Measurements from ENCODE around the gene EPB41.
"Not testable (repeated sequence)": the region's sequence is repeated elsewhere in the genome, so short reads cannot be mapped to it uniquely, and the experiment has no call there.

The EPB41 gene

DNA sequence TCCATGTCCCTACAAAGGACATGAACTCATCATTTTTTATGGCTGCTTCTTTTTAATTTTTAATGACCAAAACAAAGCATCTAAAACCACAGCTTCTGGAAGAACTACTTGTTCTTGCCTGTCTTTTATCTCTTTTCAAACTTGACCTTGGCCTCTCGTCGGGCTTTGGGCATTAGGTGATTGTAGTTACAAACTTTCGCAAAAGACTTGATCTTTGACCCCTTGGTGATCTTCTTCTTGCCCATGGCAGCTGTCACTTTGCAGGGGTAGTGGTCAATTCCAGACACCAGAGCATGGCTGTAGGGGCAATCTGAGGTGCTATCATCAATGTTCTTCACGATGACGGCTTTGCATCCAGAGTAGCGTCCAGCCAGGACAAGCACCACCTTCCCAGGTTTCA lies 67.8 kb downstream of the EPB41 start:
- DNase-seq: no peak
- ATAC-seq: no peak

DNA sequence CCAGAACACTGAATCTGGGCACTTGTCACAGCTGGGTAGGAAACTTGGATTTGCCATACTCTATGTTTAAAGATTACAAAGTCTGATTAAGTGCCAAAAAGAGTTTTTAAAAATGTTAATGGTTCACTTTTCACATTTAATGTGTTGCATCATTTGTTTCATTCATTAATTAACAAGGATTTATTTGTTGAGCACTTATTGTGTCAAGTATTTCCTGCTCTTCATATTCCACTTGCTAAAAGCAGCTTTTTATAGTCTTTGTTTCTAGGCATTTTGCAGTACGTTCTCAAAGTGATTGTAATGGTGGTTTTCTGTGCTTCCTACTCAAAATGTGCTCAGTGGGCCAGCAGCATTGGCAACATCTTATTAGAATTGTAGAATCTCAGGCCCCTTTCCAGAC lies 68.7 kb downstream of the EPB41 start:
- DNase-seq: no peak
- no peak for ATAC-seq

GRCh38 chr1:28983509-28984310 lies 69.3 kb downstream of the EPB41 start:
- DNase-seq: no peak
- ATAC-seq: no peak

DNA sequence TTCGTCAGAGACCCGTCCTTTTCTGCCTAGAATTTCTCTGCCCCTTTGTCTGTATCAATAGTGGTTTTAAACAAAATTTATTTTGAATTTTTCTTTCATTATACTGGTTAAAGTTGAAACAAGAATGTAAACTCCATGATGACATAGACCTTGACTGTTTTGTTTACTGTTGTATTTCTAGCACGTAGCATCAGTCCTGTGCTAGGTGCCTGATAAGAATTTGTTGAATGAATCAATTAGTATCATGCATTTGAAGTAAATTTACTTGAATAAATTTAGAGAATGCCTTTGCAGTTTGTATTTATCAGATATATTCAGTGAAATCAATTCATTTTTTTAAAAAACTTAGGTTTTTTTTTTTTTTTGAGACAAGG lies 69.9 kb downstream of the EPB41 start:
- DNase-seq (no peak), ATAC-seq (no peak)

DNA sequence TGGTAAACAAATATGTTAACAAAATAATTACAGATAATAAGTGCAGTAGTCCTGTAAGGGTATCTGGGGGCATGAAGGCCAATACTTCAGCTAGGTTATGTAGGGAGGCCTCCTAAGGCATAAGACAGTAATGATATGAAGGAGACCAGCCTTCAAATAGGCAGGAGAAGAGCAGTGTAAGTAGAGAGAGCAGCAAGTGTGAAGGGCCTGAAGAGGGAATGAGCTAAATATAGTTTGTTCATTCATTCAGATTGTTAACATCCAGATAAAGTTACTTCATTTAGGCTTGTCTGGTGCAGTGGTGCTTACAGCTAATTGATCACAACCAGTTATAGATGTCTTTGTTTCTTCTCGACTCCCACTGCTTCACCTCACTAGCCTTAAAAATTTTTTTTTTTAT lies 71.1 kb downstream of the EPB41 start:
- no peak for DNase-seq
- ATAC-seq: no peak

DNA sequence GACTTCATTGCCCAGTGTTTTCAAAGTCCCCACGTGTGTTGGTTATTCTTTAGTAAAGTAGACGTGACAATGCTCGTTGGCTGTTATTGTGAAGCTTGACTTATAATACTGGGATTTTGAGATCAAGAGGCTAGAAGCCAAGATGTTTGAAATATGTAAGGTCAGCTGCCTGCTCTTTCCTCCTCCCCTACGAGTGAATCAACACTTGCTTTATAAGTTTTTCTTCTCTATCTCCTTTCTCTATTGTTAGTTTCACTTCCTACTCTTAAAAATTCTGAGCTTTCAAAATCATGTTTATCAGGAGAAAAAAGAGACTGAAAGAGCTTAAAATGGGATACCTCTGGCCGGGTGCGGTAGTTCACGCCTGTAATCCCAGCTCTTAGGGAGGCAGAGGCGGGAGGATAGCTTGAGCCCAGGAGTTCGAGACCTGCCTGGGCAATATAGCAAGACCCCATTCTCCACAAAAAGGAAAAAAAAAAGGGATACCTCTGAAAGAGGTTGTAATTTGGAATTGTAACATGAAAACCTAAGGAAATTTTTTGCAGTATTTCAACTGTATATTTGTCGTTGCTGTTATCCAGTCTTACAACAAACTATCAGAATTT lies 72.0 kb downstream of the EPB41 start:
- no peak for ATAC-seq
- DNase-seq: no peak

DNA sequence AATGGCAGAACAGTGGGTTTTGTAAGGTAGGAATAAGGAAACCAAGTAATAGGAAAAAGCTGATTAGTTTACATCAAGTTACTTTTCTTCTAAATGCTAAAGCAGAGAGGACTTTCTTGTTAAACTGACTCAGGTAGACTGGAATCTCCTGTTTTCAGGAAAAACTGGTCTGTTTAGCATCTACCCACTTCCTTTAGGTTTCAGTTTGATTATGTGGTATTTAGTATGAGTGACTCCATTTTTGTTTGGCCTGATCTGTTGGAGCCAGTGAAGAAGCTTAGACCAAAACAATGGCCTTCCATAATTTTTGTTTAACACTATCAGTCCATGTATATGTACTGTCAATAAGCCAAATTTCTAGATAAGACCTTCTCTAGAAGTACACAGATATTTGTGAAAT lies 88.4 kb downstream of the EPB41 start:
- no peak for ATAC-seq
- no peak for DNase-seq

GRCh38 chr1:29004288-29004687 lies 89.9 kb downstream of the EPB41 start:
- DNase-seq: no peak
- ATAC-seq: no peak

GRCh38 chr1:29004798-29005197 lies 90.4 kb downstream of the EPB41 start:
- no peak for DNase-seq
- no peak for ATAC-seq

DNA sequence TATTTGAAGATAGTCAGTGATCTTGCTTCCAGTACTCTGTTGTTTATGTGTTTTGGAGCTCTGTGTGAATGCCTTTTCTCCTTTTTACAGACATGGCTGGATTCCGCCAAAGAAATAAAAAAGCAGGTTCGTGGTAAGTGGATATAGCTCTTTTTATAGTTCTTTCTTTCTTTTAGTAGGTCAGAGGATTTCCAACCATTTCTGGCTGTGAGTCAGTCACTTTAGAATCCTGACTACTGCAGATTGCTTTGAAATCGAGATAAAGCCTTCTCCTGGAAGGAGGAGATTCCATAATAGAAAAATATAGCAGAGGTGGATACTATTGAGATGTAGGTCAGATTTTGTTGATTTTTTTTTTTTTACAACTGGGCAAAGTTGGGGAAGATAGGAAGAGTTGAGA lies 97.4 kb downstream of the EPB41 start:
- DNase-seq (no peak), ATAC-seq (no peak)

DNA sequence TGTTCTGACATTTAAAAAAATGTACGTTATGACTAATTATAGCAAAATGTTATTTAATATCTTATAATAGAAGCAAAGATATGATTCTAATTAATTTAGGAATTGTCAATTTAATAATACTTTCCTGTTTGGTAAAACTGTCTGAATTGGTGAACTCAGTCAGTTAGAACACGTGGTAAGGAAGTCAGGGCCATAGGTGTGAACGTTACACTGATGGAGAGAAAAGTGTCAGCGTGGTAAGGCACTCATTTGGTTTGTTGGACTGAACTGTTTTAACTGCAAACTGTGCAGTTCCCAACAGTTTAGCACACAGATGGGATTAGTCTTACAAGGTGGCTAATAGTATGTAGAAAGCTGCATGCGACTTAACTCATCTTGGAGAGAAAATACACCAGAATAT lies 102.9 kb downstream of the EPB41 start:
- DNase-seq: no peak
- no peak for ATAC-seq

DNA sequence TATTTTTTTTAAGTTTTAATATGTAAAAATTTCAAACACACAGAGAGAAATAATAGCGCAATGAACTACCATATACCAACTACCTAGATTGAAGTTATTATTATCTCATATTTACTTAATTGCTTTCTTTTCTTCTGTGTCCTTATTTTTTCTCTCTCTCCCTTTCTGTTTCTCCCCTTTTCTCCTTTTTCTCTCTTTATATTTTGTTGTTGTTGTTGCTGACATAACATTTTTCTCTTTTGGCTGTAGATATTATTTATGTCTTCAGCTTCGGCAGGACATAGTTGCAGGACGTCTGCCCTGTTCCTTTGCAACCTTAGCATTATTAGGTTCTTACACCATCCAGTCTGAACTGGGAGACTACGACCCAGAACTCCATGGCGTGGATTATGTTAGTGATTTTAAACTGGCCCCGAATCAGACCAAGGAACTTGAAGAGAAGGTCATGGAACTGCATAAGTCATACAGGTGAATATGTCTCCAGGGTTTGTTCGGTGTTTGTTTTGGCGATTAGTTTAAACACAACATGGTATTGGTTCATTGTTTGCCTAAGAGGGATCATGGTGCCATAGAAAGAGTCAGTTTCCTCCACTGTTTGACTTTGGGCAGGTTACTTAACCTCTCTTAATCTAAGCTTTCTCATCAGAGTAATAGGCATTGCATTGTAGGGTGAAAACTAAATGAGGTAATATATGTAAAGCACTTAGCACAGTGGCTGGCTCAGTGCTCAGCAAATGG lies 103.8 kb downstream of the EPB41 start:
- ATAC-seq (no peak), DNase-seq (no peak)

DNA sequence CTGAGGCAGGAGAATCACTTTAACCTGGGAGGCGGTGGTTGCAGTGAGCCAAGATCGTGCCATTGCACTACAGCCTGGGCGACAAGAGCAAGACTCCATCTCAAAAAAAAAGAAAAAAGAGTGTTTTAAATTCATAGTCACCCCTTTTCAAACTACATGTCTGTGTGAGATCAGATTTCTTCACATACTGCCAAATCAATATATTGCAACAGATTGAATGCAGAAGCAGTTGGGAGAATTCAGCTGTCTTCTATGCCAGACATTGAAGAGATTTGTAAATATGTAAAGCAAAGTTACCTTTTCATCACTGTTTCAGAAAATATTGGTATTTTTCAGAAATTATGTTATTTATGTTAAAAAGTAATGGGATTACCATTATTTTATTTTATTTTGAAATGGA lies 108.3 kb downstream of the EPB41 start:
- no peak for DNase-seq
- no peak for ATAC-seq

GRCh38 chr1:29029667-29030066 lies 115.3 kb downstream of the EPB41 start:
- DNase-seq: no peak
- no peak for ATAC-seq

GRCh38 chr1:29032841-29033240 lies 118.5 kb downstream of the EPB41 start:
- no peak for DNase-seq
- ATAC-seq: no peak

- no peak for ATAC-seq
- DNase-seq: no peak
Measured at GRCh38 chr1:29033829-29034466, 119.6 kb downstream of the EPB41 start.

DNA sequence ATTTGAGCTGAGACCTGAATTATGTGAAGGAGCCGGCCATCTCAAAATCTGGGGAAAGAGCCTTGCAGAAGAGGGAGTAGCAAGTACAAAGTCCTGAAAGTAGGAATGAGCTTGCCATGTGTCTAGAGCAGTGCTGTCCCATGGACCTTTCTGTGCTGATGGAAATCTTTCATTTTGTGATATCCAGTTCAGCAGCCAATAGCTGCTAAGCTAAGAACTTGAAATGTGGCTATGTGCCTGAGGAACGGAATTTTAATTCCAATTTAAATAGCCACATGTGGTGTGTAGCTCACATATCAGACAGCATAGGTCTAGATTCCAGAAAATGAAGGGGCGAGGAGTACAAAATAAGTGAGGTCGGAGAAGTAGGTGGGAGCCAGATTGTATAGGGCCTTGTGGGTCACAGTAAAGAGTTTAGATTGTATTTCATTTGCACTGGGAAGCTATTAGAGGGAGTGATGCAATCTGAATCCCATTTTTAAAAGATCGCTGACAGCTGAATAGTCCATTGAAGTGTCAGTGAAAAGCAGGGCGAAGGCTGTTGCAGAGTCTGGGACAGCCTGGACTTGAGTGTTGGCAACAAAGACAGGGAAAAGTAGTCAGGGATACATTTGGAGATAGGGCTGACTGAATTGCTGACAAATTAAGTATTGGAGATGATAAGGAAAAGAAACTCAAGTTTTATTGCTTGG lies 129.1 kb downstream of the EPB41 start:
- ATAC-seq (no peak), DNase-seq (no peak)

GRCh38 chr1:29044010-29044409 lies 129.6 kb downstream of the EPB41 start:
- DNase-seq (no peak), ATAC-seq (no peak)

DNA sequence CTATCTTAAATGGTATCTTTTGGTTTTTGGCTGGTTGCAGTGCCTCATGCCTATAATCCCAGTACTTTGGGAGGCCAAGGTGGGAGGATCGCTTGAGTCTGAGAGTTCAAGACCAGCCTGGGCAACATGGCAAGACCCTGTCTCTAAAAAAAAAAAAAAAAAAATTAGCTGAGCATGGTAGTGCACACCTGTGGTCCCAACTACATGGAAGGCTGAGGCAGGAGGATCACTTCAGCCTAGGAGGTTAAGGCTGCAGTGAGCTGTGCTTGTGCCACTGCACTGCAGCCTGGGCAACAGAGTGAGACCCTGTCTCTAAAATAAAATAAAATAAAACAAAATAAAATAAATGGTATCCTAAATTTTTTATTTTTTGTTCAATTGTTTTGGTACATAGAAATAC lies 131.3 kb downstream of the EPB41 start:
- not testable (repeated sequence) for ATAC-seq, DNase-seq

DNA sequence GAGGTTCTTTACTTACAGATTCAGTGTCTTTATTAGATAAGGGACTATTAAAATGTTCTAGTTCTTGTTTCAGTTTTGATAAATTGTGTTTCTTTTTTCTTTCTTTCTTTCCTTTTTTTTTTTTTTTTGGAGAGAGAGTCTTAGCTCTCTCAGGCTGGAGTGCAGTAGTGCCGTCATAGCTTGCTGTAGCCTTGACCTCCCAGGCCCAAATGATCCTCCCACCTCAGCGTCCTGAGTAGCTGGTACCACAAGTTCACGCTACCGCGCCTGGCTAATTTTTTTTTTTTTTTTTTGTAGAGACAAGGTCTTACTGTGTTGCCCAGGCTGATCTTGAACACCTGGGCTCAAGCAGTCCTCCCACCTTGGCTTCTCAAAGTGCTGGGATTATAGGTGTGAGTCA lies 132.8 kb downstream of the EPB41 start:
- DNase-seq: no peak
- no peak for ATAC-seq

GRCh38 chr1:29050166-29050565 lies 135.8 kb downstream of the EPB41 start:
- ATAC-seq: no peak
- no peak for DNase-seq

DNA sequence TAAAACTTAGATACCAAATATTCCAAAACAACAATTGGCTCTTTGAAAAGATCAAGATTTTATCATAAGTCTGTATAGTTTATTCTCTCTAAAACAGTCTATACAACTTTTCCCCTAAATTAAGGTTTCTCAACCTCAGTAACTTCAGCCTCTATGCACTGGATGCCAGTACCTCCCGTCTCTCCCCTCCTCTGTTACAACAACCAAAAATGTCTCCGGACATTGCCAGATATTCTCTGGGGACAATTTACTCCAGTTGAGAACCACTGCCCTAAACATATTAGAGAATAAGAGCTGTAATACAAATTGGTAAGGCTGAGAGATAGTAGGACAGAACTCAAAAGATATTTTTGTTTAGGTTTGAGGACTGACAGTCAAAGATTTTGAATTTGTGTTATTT lies 137.7 kb downstream of the EPB41 start:
- ATAC-seq (no peak), DNase-seq (no peak)

Data from stimulated activated naive CD8-positive, alpha-beta T cell treated with anti-CD3 and anti-CD28 coated beads, Interleukin-15, Interleukin-2, amounts not matched to agents 100 U/mL and 50 U/mL, for 24 hours (primary cell).